ENCODE data around the gene PLPPR1. TPM values are rescaled to one million over a fixed set of nuclear protein-coding genes. Genes with fewer than 3 reads are reported as not detected.

Gene PLPPR1
- total and polyA plus RNA-seq, 2 of the 13 experiments (the other 11 are each of a cell fraction or from before 2014, with no cell fraction given) = 16.0 to 84.7 TPM

- Histone ChIP-seq H3K9ac (ENCODE audit: insufficient read depth, low read depth, low read length) (peak overlapping the region; percentile 69), H3K27me3 (ENCODE audit: control insufficient read depth in 1 of 2, insufficient read depth in 2 of 2, low read length in 2 of 2) (no peaks in the 10 kb centered on the region), H3K4me1 (ENCODE audit: insufficient read depth, low read length) (peaks cover 95% of the 10 kb centered on the region), H3K27ac (ENCODE audit: extremely low read length, insufficient read depth, low read length) (peak overlapping the region; percentile 94), H4K20me1 (ENCODE audit: insufficient read depth, low read length) (no peaks in the 10 kb centered on the region), H3K9me3 (ENCODE audit: low read length) (no peaks in the 10 kb centered on the region), H3K79me2 (ENCODE audit: insufficient read depth, low read length) (no peaks in the 10 kb centered on the region), H3K36me3 (replicated peaks in 1 of 2; ENCODE audit: control insufficient read depth in 1 of 2, insufficient read depth in 2 of 2, low read length in 2 of 2) (no peaks in the 10 kb centered on the region), H3K4me2 (ENCODE audit: low read depth, low read length) (peak overlapping the region; percentile 58), H3K4me3 (replicated peaks in 1 of 3; ENCODE audit: insufficient read depth in 1 of 3, low read depth in 2 of 3, low read length in 3 of 3) (peak overlapping the region in 1 of 3 experiments; percentile 17; a peak in 1 of 6 replicates), H2AFZ (ENCODE audit: low read length) (no peak overlapping the region)
- ATAC-seq (peak; percentile 92), FAIRE-seq (peak; percentile 85), DNase-seq (ENCODE audit: low spot score) (peak; percentile 100)
- in situ Hi-C loops (cut with HindIII; ENCODE audit: extremely low pct_ligation_motif_present, low pct_unique_long_range_greater_than_20kb) (no loop called here), intact Hi-C loops (cut with micrococcal nuclease; ENCODE audit: unreplicated experiment) (loop anchor here (1.0 to 2.0 kb wide), 6 partner anchors 12 to 44 kb away; partner anchors contain the start of genes MRPL50 and ZNF189)
- POLR2A ChIA-PET = interaction anchor here (0.6 to 4.8 kb wide), 23 partner anchors 8 to 426 kb away, joined by 3 to 116 read pairs (median 4); partner anchors contain the start of genes BAAT, MRPL50 and ZNF189
- BruUV-seq (replicated peaks) = TSS peak; percentile 98
- 32% methylated on average over 5 of the region's 5 CpGs for WGBS (ENCODE audit: low lambda C conversion rate)
- CTCF ChIA-PET (ENCODE audit: low intra/inter-chr PET ratio, low total read pairs) = no interaction called here
- TF ChIP-seq ZNF292 (CRISPR knock-in tag; IDR thresholded peaks at IDR 0.05; ENCODE audit: borderline replicate concordance, low read depth) = peak; percentile 76; the same call in 1 of the 2 replicates
- TF ChIP-seq ZNF580 (CRISPR knock-in tag; IDR thresholded peaks at IDR 0.05; ENCODE audit: borderline replicate concordance, low read depth) = 0 out of 2 replicates have a peak, but pooled peaks have one; percentile 26
- TF ChIP-seq NCOR1 (IDR thresholded peaks at IDR 0.05; ENCODE audit: borderline replicate concordance, low read length) = peak; percentile 95; the same call in 1 of the 2 replicates
- 0 out of 2 replicates have a peak, but pooled peaks have one; percentile 82 for TF ChIP-seq HBP1 (CRISPR knock-in tag; IDR thresholded peaks at IDR 0.05; ENCODE audit: low read depth)
- TF ChIP-seq ZNF788 (CRISPR knock-in tag; IDR thresholded peaks at IDR 0.05; ENCODE audit: borderline replicate concordance) = peak; percentile 48; the same call in 1 of the 2 replicates
- TF ChIP-seq CREM (IDR thresholded peaks at IDR 0.05) = peak; percentile 85
- TF ChIP-seq CREM (CRISPR knock-in tag; IDR thresholded peaks at IDR 0.05) = no peak
- no peak for TF ChIP-seq SRF (IDR thresholded peaks at IDR 0.05; ENCODE audit: low read depth, low read length)
- peak; percentile 39; the same call in 1 of the 2 replicates for TF ChIP-seq TFDP1 (CRISPR knock-in tag; IDR thresholded peaks at IDR 0.05; ENCODE audit: borderline replicate concordance)
- peak; percentile 64 for TF ChIP-seq ZGPAT (CRISPR knock-in tag; IDR thresholded peaks at IDR 0.05)
- TF ChIP-seq ZFP36L1 (CRISPR knock-in tag; IDR thresholded peaks at IDR 0.05) = peak; percentile 42
- no peak for TF ChIP-seq TSC22D2 (CRISPR knock-in tag; IDR thresholded peaks at IDR 0.05; ENCODE audit: borderline replicate concordance)
- TF ChIP-seq TRIM24 (CRISPR knock-in tag; IDR thresholded peaks at IDR 0.05) = no peak
- peak; percentile 62; the same call in 1 of the 2 replicates for TF ChIP-seq SMARCE1 (IDR thresholded peaks at IDR 0.05; ENCODE audit: borderline replicate concordance)
- TF ChIP-seq ZNF740 (CRISPR knock-in tag; IDR thresholded peaks at IDR 0.05) = no peak
- TF ChIP-seq ELF4 (CRISPR knock-in tag; IDR thresholded peaks at IDR 0.05; ENCODE audit: borderline replicate concordance) = peak; percentile 84; the same call in 1 of the 2 replicates
- peak; percentile 99; the same call in 1 of the 2 replicates for TF ChIP-seq DNMT3B (CRISPR knock-in tag; conservative IDR thresholded peaks at IDR 0.05)
- peak; percentile 65 for TF ChIP-seq BCL6 (CRISPR knock-in tag; IDR thresholded peaks at IDR 0.05)
- no peak for TF ChIP-seq ZNF180 (CRISPR knock-in tag; IDR thresholded peaks at IDR 0.05; ENCODE audit: borderline replicate concordance, low read depth)
- no peak for TF ChIP-seq NCOA5 (CRISPR knock-in tag; IDR thresholded peaks at IDR 0.05)
Observed at GRCh38 chr9:101354143-101354764, 325.7 kb downstream of the PLPPR1 start.
